Skeletal muscle cell (primary cell): ENCODE data around the gene ZNF490.

ENCODE experiments used
- DNase-seq: peaks from one replicate; pipeline ENCODE4 v3.0.0-alpha.2; 2010; ENCODE audit warnings: low read depth
- H3K4me3 ChIP-seq: 2 replicates; pipeline ENCODE4 v1.5.1; 2011; ENCODE audit warnings: low read depth, mild to moderate bottlenecking, control low read depth, low read length, moderate library complexity

The ZNF490 gene

GRCh38 chr19:12551060-12551832 is 59.4 kb downstream of the ZNF490 start, which contains the start of gene ZNF564:
Gene ZNF564 (minus strand): TSS chr19:12551482. CDS start chr19:12551332, 150 bp downstream.
- peak within 1 kb of the TSS; percentile 85 for H3K4me3 ChIP-seq
- DNase-seq: peak; percentile 94

DNA sequence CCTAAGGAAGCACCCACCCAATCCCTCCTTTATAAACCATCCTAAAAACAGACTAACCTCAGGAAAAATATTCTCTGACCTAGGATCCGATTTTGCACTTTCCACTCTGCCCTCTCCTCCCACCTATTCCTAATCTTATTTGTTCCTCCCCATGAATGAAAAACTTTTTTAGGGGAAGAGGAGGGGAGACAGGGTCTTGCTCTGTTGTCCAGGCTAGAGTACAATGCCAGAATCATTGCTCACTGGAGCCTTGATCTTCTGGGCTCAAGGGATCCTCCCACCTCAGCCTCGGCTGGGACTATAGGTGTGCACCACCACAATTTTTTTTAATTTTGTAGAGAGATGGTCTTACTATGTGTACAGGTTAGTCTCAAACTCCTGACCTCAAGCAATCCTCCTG is 63.7 kb downstream of the ZNF490 start:
- DNase-seq: no peak
- H3K4me3 ChIP-seq: no peak overlapping the region

GRCh38 chr19:12546068-12546467 is 64.5 kb downstream of the ZNF490 start:
- no peak overlapping the region for H3K4me3 ChIP-seq
- DNase-seq: no peak

GRCh38 chr19:12545267-12545666 is 65.3 kb downstream of the ZNF490 start:
- H3K4me3 ChIP-seq: no peak overlapping the region
- no peak for DNase-seq

GRCh38 chr19:12544401-12544876 is 66.2 kb downstream of the ZNF490 start:
- no peak overlapping the region for H3K4me3 ChIP-seq
- no peak for DNase-seq

- DNase-seq: no peak
- no peak overlapping the region for H3K4me3 ChIP-seq
These were observed 66.8 kb downstream of the ZNF490 start for GRCh38 chr19:12543855-12544254.
